HEK293T (cell line): ENCODE data around the gene NDUFS1.

ENCODE experiments used
- ARNT ChIP-seq: fragments of 450-650 bp; IDR thresholded peaks from 2 replicates; pipeline ENCODE4 v1.6.1; 2017; ENCODE audit warnings: mild to moderate bottlenecking
- BHLHE40 ChIP-seq: fragments of 450-650 bp; IDR thresholded peaks from 2 replicates; pipeline ENCODE4 v1.6.1; 2016; ENCODE audit warnings: mild to moderate bottlenecking, moderate library complexity, borderline replicate concordance
- ELF4 ChIP-seq: fragments of 450-650 bp; IDR thresholded peaks from 2 replicates; pipeline ENCODE4 v1.6.1; 2017; ENCODE audit warnings: antibody characterized with exemption
- FOXA1 ChIP-seq: fragments of 450-650 bp; IDR thresholded peaks from 2 replicates; pipeline ENCODE4 v1.6.1; 2016; ENCODE audit warnings: mild to moderate bottlenecking
- FOXK2 ChIP-seq: fragments of 450-650 bp; IDR thresholded peaks from 2 replicates; pipeline ENCODE4 v1.6.1; 2016; ENCODE audit warnings: mild to moderate bottlenecking
- HDGF ChIP-seq: fragments of 450-650 bp; IDR thresholded peaks from 2 replicates; pipeline ENCODE4 v1.6.1; 2017; ENCODE audit warnings: antibody characterized with exemption, borderline replicate concordance
- L3MBTL2 ChIP-seq: fragments of 450-650 bp; conservative IDR thresholded peaks from 2 replicates; pipeline ENCODE4 v1.6.1; 2016; ENCODE audit warnings: mild to moderate bottlenecking
- LEF1 ChIP-seq: fragments of 450-650 bp; IDR thresholded peaks from 2 replicates; pipeline ENCODE4 v1.6.1; 2017; ENCODE audit warnings: mild to moderate bottlenecking, borderline replicate concordance
- NFRKB ChIP-seq: fragments of 450-650 bp; IDR thresholded peaks from 2 replicates; pipeline ENCODE4 v1.6.1; 2016; ENCODE audit warnings: mild to moderate bottlenecking, moderate library complexity
- SP1 ChIP-seq: fragments of 450-650 bp; IDR thresholded peaks from 2 replicates; pipeline ENCODE4 v1.6.1; 2017
- SUZ12 ChIP-seq: fragments of 450-650 bp; IDR thresholded peaks from 2 replicates; pipeline ENCODE4 v1.6.1; 2016; ENCODE audit warnings: mild to moderate bottlenecking
- ZNF384 ChIP-seq: fragments of 450-650 bp; IDR thresholded peaks from 2 replicates; pipeline ENCODE4 v1.6.1; 2016

DNA sequence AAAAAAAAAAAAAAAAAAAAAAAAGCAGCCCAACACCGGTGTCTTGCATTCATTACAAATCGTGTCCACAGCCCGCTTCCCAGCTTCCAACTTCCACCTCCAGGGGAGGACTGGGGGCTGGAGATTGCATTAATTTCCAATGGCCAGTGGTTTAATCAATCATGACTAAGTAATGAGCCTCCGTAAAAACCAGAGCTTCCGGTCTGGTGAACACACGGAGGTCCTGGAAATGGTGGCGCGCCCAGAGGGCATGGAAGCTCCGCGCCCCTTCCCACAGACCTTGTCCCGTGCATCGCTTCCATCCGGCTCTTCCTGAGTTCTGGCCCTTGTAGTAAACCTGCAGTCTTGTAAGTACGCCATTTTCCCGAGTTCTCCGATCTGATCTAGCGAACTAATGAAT, 44.1 kb upstream of the NDUFS1 start:
- no peak for TF ChIP-seq ELF4
- no peak for TF ChIP-seq FOXK2
- TF ChIP-seq NFRKB = no peak
- no peak for TF ChIP-seq LEF1
- no peak for TF ChIP-seq SUZ12
- no peak for TF ChIP-seq BHLHE40
- TF ChIP-seq SP1 = no peak
- no peak for TF ChIP-seq HDGF
- no peak for TF ChIP-seq ARNT
- no peak for TF ChIP-seq ZNF384
- TF ChIP-seq FOXA1 = no peak
- no peak for TF ChIP-seq L3MBTL2
